ENCODE measurements around the gene GLO1.

GLO1 gene

GRCh38 chr6:38702558-38703397 lies at the start of gene GLO1:
TSS of gene GLO1 (minus strand) at chr6:38703145. CDS start at chr6:38703054, 91 bp downstream.
- DNase-seq (ENCODE audit: low read depth in 2 of 2) = peak; percentile 96

- no peak for DNase-seq (ENCODE audit: low read depth in 2 of 2)
Observed at GRCh38 chr6:38750968-38751615, 48.1 kb upstream of the GLO1 start.

- DNase-seq (ENCODE audit: low read depth in 2 of 2) = no peak
Observed at GRCh38 chr6:38749473-38749872, 46.5 kb upstream of the GLO1 start.

- no peak for DNase-seq (ENCODE audit: low read depth in 2 of 2)
Observed at GRCh38 chr6:38739532-38739931, 36.6 kb upstream of the GLO1 start.

- no peak for DNase-seq (ENCODE audit: low read depth in 2 of 2)
Observed at GRCh38 chr6:38738261-38738660, 35.3 kb upstream of the GLO1 start.

- no peak for DNase-seq (ENCODE audit: low read depth in 2 of 2)
Observed at GRCh38 chr6:38736951-38737350, 34.0 kb upstream of the GLO1 start.

GRCh38 chr6:38730140-38730862 lies 27.4 kb upstream of the GLO1 start:
- DNase-seq (ENCODE audit: low read depth in 2 of 2) = no peak

GRCh38 chr6:38728203-38728602 lies 25.3 kb upstream of the GLO1 start:
- no peak for DNase-seq (ENCODE audit: low read depth in 2 of 2)

GRCh38 chr6:38725414-38726183 lies 22.7 kb upstream of the GLO1 start:
- no peak for DNase-seq (ENCODE audit: low read depth in 2 of 2)

GRCh38 chr6:38724343-38724742 lies 21.4 kb upstream of the GLO1 start:
- no peak for DNase-seq (ENCODE audit: low read depth in 2 of 2)

GRCh38 chr6:38723783-38724182 lies 20.8 kb upstream of the GLO1 start:
- no peak for DNase-seq (ENCODE audit: low read depth in 2 of 2)

- no peak for DNase-seq (ENCODE audit: low read depth in 2 of 2)
Observed at GRCh38 chr6:38722727-38723334, 19.9 kb upstream of the GLO1 start.

- no peak for DNase-seq (ENCODE audit: low read depth in 2 of 2)
Observed at GRCh38 chr6:38722038-38722437, 19.1 kb upstream of the GLO1 start.

GRCh38 chr6:38720295-38720694 lies 17.4 kb upstream of the GLO1 start:
- no peak for DNase-seq (ENCODE audit: low read depth in 2 of 2)

- no peak for DNase-seq (ENCODE audit: low read depth in 2 of 2)
Observed at GRCh38 chr6:38719358-38719757, 16.4 kb upstream of the GLO1 start.

GRCh38 chr6:38716825-38717224 lies 13.9 kb upstream of the GLO1 start:
- no peak for DNase-seq (ENCODE audit: low read depth in 2 of 2)

GRCh38 chr6:38715016-38715689 lies 12.2 kb upstream of the GLO1 start, which contains the start of gene DNAH8:
TSS of gene DNAH8 (plus strand) at chr6:38715311. CDS start at chr6:38722810, 7,499 bp downstream.
- DNase-seq (ENCODE audit: low read depth in 2 of 2) = no peak

- no peak for DNase-seq (ENCODE audit: low read depth in 2 of 2)
Observed at GRCh38 chr6:38714239-38715015, 11.5 kb upstream of the GLO1 start.

- DNase-seq (ENCODE audit: low read depth in 2 of 2) = peak; percentile 36
Observed at GRCh38 chr6:38713812-38714211, 10.9 kb upstream of the GLO1 start.

GRCh38 chr6:38708496-38708895 lies 5.6 kb upstream of the GLO1 start:
- DNase-seq (ENCODE audit: low read depth in 2 of 2) = no peak
